HepG2 (cell line): ENCODE results near the gene PLIN3. TPM values are rescaled to one million over a fixed set of nuclear protein-coding genes. Genes with fewer than 3 reads are reported as not detected.

Experiments
- BCL6 ChIP-seq: IDR thresholded peaks from 2 replicates; pipeline ENCODE4 v1.6.1; 2016; ENCODE audit warnings: missing genetic modification reagents, missing compliant biosample characterization
- ETV6 ChIP-seq: sonication (generic); formaldehyde crosslinking; conservative IDR thresholded peaks from 2 replicates; pipeline ENCODE4 v1.4.0; 2020; ENCODE audit warnings: missing genetic modification reagents
- KAT2B ChIP-seq: fragments of 150-350 bp; IDR thresholded peaks from 2 replicates; pipeline ENCODE4 v1.6.1; 2014; ENCODE audit warnings: low read depth, low read length, borderline replicate concordance
- KDM6A ChIP-seq: IDR thresholded peaks from 2 replicates; pipeline ENCODE4 v1.6.1; 2016; ENCODE audit warnings: low read depth
- NCOR1 ChIP-seq: fragments of 200-600 bp; sonication (generic); IDR thresholded peaks from 2 replicates; pipeline ENCODE4 v1.7.0; 2017; ENCODE audit warnings: antibody characterized with exemption, low read length, borderline replicate concordance
- NR3C1 ChIP-seq: sonication (generic); formaldehyde crosslinking; IDR thresholded peaks from 2 replicates; pipeline ENCODE4 v1.4.0; 2020; ENCODE audit warnings: missing genetic modification reagents
- PAF1 ChIP-seq: IDR thresholded peaks from 2 replicates; pipeline ENCODE4 v1.6.1; 2016; ENCODE audit warnings: missing genetic modification reagents, missing compliant biosample characterization
- ZNF605 ChIP-seq: sonication (generic); formaldehyde crosslinking; IDR thresholded peaks from 2 replicates; pipeline ENCODE4 v1.8.0; 2022; ENCODE audit warnings: mild to moderate bottlenecking, missing genetic modification reagents
- ZNF614 ChIP-seq: IDR thresholded peaks from 2 replicates; pipeline ENCODE4 v1.6.1; 2018; ENCODE audit warnings: missing biosample characterization, missing genetic modification reagents, inconsistent platforms, borderline replicate concordance
- ZNF839 ChIP-seq: sonication (generic); formaldehyde crosslinking; IDR thresholded peaks from 2 replicates; pipeline ENCODE4 v1.4.0; 2020; ENCODE audit warnings: missing genetic modification reagents, mild to moderate bottlenecking, borderline replicate concordance
- polyA plus RNA-seq, 8 experiments: library from polyadenylated mRNA; depleted of rRNA in 3 of 8; stranded (reverse) in 7 of 8; unstranded in 1 of 8; fragments of >200 nt; fragmentation: Illumina TruSeq in 4 of 8; extraction: Trizol in 4 of 8; gene quantifications; 2 replicates each; pipeline versions ENCODE4 v1.2.1 to v1.2.3, GENCODE V29; 2011 to 2016; ENCODE audit warnings: low read depth in 4 of 8, missing spikeins in 1 of 8, mixed read lengths in 1 of 8; ENCODE audit not compliant: insufficient read depth in 1 of 8
- total RNA-seq, 5 experiments: library from RNA; depleted of rRNA; stranded (reverse); fragments of >200 nt; fragmentation: Illumina TruSeq; extraction: Trizol; gene quantifications; 2 replicates each; pipeline ENCODE4 v1.2.3, GENCODE V29; 2016; ENCODE audit warnings: low read depth in 1 of 5
- TF ChIP-seq, protein P1 (sequence below), 2 experiments: sonication (generic) in 1 of 2; formaldehyde crosslinking in 1 of 2; IDR thresholded peaks; 2 replicates each; pipeline versions ENCODE4 v1.6.1 to v1.9.0; 2014 to 2022; ENCODE audit warnings: antibody characterized with exemption in 1 of 2, borderline replicate concordance in 1 of 2, inconsistent platforms in 1 of 2, low read depth in 1 of 2, missing genetic modification reagents in 1 of 2
- TF ChIP-seq, protein P2 (sequence below): sonication (generic); formaldehyde crosslinking; IDR thresholded peaks from 2 replicates; pipeline ENCODE4 v1.5.1; 2020; ENCODE audit warnings: missing genetic modification reagents, mild to moderate bottlenecking, borderline replicate concordance
- TF ChIP-seq, protein P3 (sequence below): sonication (generic); formaldehyde crosslinking; IDR thresholded peaks from 2 replicates; pipeline ENCODE4 v1.5.1; 2020; ENCODE audit warnings: mild to moderate bottlenecking, missing genetic modification reagents

Gene PLIN3
- total and polyA plus RNA-seq, 2 of the 13 experiments (the other 11 are each of a cell fraction or from before 2014, with no cell fraction given) = 49.3 to 57.9 TPM

DNA sequence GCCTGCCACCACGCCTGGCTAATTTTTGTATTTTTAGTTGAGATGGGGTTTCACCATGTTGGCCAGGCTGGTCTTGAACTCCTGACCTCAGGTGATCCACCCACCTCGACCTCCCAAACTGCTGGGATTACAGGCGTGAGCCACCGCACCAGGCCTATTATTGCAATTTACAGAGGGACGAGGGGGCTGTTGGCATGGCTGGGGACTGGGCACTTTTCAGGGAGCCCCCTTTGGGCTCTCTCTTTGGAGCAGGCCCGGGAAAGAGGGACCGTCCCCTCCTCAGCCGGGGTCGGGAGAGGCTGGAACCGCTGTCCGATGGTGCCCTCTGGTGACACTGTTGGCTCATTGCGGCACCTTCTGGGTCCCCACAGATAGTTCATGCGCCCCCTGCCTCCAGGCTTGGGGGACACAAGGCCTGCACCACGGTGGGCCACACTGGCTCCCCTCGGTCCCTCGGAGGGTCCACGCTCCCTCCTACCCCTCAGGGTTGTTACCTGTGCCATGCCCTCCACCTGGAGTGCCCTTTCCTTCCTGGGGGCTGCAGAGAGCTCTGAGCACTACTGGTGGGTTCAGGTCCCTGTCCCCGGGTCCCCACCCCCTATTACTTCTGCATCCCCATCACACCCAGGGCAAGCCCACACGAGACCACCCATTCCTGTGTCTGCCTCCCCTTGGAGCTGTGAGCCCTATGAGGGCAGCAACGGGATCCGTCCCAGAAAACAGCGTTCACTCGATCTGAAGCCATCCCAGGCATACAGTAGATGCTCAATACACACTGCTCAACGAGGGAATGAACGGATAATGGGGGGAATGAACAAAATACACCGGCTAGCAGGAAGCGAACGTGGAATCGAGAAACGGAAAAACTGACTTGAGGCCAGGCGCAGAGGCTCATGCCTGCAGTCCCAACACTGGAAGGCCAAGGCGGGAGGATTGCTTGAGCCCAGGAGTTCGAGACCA lies 63.5 kb downstream of the PLIN3 start (continued):
- TF ChIP-seq, protein P1, sequence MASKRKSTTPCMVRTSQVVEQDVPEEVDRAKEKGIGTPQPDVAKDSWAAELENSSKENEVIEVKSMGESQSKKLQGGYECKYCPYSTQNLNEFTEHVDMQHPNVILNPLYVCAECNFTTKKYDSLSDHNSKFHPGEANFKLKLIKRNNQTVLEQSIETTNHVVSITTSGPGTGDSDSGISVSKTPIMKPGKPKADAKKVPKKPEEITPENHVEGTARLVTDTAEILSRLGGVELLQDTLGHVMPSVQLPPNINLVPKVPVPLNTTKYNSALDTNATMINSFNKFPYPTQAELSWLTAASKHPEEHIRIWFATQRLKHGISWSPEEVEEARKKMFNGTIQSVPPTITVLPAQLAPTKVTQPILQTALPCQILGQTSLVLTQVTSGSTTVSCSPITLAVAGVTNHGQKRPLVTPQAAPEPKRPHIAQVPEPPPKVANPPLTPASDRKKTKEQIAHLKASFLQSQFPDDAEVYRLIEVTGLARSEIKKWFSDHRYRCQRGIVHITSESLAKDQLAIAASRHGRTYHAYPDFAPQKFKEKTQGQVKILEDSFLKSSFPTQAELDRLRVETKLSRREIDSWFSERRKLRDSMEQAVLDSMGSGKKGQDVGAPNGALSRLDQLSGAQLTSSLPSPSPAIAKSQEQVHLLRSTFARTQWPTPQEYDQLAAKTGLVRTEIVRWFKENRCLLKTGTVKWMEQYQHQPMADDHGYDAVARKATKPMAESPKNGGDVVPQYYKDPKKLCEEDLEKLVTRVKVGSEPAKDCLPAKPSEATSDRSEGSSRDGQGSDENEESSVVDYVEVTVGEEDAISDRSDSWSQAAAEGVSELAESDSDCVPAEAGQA (IDR thresholded peaks at IDR 0.05; ENCODE audit: low read depth) = no peak
- TF ChIP-seq, protein P1 (CRISPR knock-in tag; IDR thresholded peaks at IDR 0.05; ENCODE audit: borderline replicate concordance) = no peak
- no peak for TF ChIP-seq KDM6A (CRISPR knock-in tag)
- TF ChIP-seq ZNF839 (CRISPR knock-in tag) = no peak
- no peak for TF ChIP-seq BCL6
- TF ChIP-seq, protein P2, sequence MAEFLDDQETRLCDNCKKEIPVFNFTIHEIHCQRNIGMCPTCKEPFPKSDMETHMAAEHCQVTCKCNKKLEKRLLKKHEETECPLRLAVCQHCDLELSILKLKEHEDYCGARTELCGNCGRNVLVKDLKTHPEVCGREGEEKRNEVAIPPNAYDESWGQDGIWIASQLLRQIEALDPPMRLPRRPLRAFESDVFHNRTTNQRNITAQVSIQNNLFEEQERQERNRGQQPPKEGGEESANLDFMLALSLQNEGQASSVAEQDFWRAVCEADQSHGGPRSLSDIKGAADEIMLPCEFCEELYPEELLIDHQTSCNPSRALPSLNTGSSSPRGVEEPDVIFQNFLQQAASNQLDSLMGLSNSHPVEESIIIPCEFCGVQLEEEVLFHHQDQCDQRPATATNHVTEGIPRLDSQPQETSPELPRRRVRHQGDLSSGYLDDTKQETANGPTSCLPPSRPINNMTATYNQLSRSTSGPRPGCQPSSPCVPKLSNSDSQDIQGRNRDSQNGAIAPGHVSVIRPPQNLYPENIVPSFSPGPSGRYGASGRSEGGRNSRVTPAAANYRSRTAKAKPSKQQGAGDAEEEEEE = no peak
- TF ChIP-seq PAF1 (CRISPR knock-in tag) = no peak
- no peak for TF ChIP-seq NR3C1 (CRISPR knock-in tag)
- TF ChIP-seq NCOR1 = no peak
- TF ChIP-seq, protein P3, sequence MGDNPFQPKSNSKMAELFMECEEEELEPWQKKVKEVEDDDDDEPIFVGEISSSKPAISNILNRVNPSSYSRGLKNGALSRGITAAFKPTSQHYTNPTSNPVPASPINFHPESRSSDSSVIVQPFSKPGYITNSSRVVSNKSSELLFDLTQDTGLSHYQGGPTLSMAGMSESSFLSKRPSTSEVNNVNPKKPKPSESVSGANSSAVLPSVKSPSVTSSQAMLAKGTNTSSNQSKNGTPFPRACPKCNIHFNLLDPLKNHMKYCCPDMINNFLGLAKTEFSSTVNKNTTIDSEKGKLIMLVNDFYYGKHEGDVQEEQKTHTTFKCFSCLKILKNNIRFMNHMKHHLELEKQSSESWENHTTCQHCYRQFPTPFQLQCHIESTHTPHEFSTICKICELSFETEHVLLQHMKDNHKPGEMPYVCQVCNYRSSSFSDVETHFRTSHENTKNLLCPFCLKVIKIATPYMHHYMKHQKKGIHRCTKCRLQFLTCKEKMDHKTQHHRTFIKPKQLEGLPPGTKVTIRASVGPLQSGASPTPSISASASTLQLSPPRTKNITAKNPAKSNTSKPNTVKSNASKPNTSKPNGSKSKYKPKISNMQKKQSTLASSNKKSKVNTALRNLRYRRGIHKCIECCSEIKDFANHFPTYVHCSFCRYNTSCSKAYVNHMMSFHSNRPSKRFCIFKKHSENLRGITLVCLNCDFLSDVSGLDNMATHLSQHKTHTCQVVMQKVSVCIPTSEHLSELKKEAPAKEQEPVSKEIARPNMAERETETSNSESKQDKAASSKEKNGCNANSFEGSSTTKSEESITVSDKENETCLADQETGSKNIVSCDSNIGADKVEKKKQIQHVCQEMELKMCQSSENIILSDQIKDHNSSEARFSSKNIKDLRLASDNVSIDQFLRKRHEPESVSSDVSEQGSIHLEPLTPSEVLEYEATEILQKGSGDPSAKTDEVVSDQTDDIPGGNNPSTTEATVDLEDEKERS (CRISPR knock-in tag) = 0 out of 2 replicates have a peak, but pooled peaks have one; percentile 27
- TF ChIP-seq ZNF605 (CRISPR knock-in tag) = no peak; the same call in 1 of the 2 replicates
- TF ChIP-seq ETV6 (CRISPR knock-in tag) = no peak; the same call in 1 of the 2 replicates
- TF ChIP-seq ZNF614 (CRISPR knock-in tag) = peak; percentile 23; the same call in 1 of the 2 replicates
- TF ChIP-seq KAT2B = no peak
